HEK293 (cell line): Measurements from ENCODE around the gene RPP30.

Source experiments
- CTCF ChIA-PET: fragments of 350-600 bp; formaldehyde crosslinking; extraction: SDS; loops from one replicate; lab custom pipeline; 2021; ENCODE audit warnings: antibody characterized with exemption; lab: Yijun Ruan, JAX
- POLR2A ChIA-PET: fragments of 300-600 bp; formaldehyde crosslinking; extraction: SDS; loops from one replicate; lab custom pipeline; 2020; ENCODE audit warnings: antibody characterized with exemption, inconsistent platforms; lab: Yijun Ruan, JAX
- H3K27ac ChIP-seq: fragments of 200-500 bp; sonication (Bioruptor generic); 2 replicates; pipeline ENCODE4 v1.5.1; 2014; ENCODE audit warnings: low read depth, low read length, control low read depth, inconsistent platforms; ENCODE audit errors: extremely low read depth
- H3K36me3 ChIP-seq, 2 experiments: fragments of 200-500 bp in 1 of 2; sonication (Bioruptor generic) in 1 of 2; 1 replicate in 1 of 2; 2 replicates in 1 of 2; pipeline ENCODE4 v1.5.1; 2014 to 2017; ENCODE audit warnings: inconsistent platforms in 2 of 2, low read length in 2 of 2; ENCODE audit not compliant: control insufficient read depth in 2 of 2, insufficient read depth in 1 of 2
- H3K4me1 ChIP-seq: fragments of 200-500 bp; sonication (Bioruptor generic); 2 replicates; pipeline ENCODE4 v1.5.1; 2014; ENCODE audit warnings: mild to moderate bottlenecking, low read length, inconsistent platforms; ENCODE audit not compliant: control insufficient read depth, insufficient read depth
- H3K4me3 ChIP-seq: 2 replicates; pipeline ENCODE4 v1.5.1; 2011; ENCODE audit warnings: low read depth, mild to moderate bottlenecking, control low read depth, low read length, moderate library complexity
- H3K9me3 ChIP-seq: fragments of 200-500 bp; sonication (Bioruptor generic); 2 replicates; pipeline ENCODE4 v1.5.1; 2014; ENCODE audit warnings: low read depth, low read length, inconsistent platforms; ENCODE audit not compliant: control insufficient read depth, insufficient read depth
- BCL6B ChIP-seq: fragments of 450-650 bp; formaldehyde crosslinking; IDR thresholded peaks from 2 replicates; pipeline ENCODE4 v1.5.1; 2017; ENCODE audit warnings: missing biosample characterization, missing genetic modification characterization
- ELK4 ChIP-seq: IDR thresholded peaks from 2 replicates; pipeline ENCODE4 v1.6.1; 2011; ENCODE audit warnings: mild to moderate bottlenecking, low read depth, low read length, borderline replicate concordance
- HOXA7 ChIP-seq: sonication (generic); formaldehyde crosslinking; IDR thresholded peaks from 2 replicates; pipeline ENCODE4 v1.8.1; 2022; ENCODE audit warnings: missing genetic modification reagents, borderline replicate concordance
- REPIN1 ChIP-seq: fragments of 450-650 bp; formaldehyde crosslinking; IDR thresholded peaks from 2 replicates; pipeline ENCODE4 v1.5.1; 2017; ENCODE audit warnings: missing biosample characterization, missing genetic modification characterization, low read depth
- ZBTB10 ChIP-seq: fragments of 450-650 bp; formaldehyde crosslinking; IDR thresholded peaks from 2 replicates; pipeline ENCODE4 v1.5.1; 2016; ENCODE audit warnings: missing biosample characterization, missing genetic modification characterization
- ZFP41 ChIP-seq: fragments of 450-650 bp; formaldehyde crosslinking; IDR thresholded peaks from 2 replicates; pipeline ENCODE4 v1.5.1; 2016; ENCODE audit warnings: missing biosample characterization, missing genetic modification characterization, borderline replicate concordance
- ZNF114 ChIP-seq: fragments of 450-650 bp; formaldehyde crosslinking; IDR thresholded peaks from 2 replicates; pipeline ENCODE4 v1.5.0; 2017; ENCODE audit warnings: missing biosample characterization, missing genetic modification characterization
- ZNF155 ChIP-seq: fragments of 450-650 bp; formaldehyde crosslinking; IDR thresholded peaks from 2 replicates; pipeline ENCODE4 v1.5.1; 2016; ENCODE audit warnings: missing biosample characterization, missing genetic modification characterization
- ZNF266 ChIP-seq: fragments of 450-650 bp; formaldehyde crosslinking; IDR thresholded peaks from 2 replicates; pipeline ENCODE4 v1.5.1; 2016; ENCODE audit warnings: missing biosample characterization, missing genetic modification characterization, low read depth
- ZNF292 ChIP-seq: fragments of 450-650 bp; formaldehyde crosslinking; IDR thresholded peaks from 2 replicates; pipeline ENCODE4 v1.5.1; 2016; ENCODE audit warnings: low read depth, missing biosample characterization, missing genetic modification characterization, borderline replicate concordance
- ZNF433 ChIP-seq: fragments of 450-650 bp; formaldehyde crosslinking; IDR thresholded peaks from 2 replicates; pipeline ENCODE4 v1.5.1; 2016; ENCODE audit warnings: missing biosample characterization, missing genetic modification characterization, low read depth
- ZNF518A ChIP-seq: fragments of 450-650 bp; formaldehyde crosslinking; conservative IDR thresholded peaks from 2 replicates; pipeline ENCODE4 v1.5.1; 2016; ENCODE audit warnings: low read depth, missing biosample characterization, missing genetic modification characterization
- ZNF521 ChIP-seq: fragments of 450-650 bp; formaldehyde crosslinking; IDR thresholded peaks from 2 replicates; pipeline ENCODE4 v1.5.1; 2017; ENCODE audit warnings: missing biosample characterization, mild to moderate bottlenecking, missing genetic modification characterization
- ZNF549 ChIP-seq: fragments of 450-650 bp; IDR thresholded peaks from 2 replicates; pipeline ENCODE4 v1.5.1; 2018; ENCODE audit warnings: missing biosample characterization, missing genetic modification characterization, mild to moderate bottlenecking, inconsistent platforms, moderate library complexity
- ZNF624 ChIP-seq: fragments of 450-650 bp; formaldehyde crosslinking; IDR thresholded peaks from 2 replicates; pipeline ENCODE4 v1.5.1; 2017; ENCODE audit warnings: missing biosample characterization, missing genetic modification characterization
- ZNF701 ChIP-seq: fragments of 450-650 bp; formaldehyde crosslinking; IDR thresholded peaks from 2 replicates; pipeline ENCODE4 v1.5.1; 2016; ENCODE audit warnings: missing biosample characterization, missing genetic modification characterization

Gene RPP30

GRCh38 chr10:90834326-90834725 lies 37.4 kb upstream of the RPP30 start:
- TF ChIP-seq REPIN1 (tag by site-specific recombination), result no peak
- no peak for TF ChIP-seq BCL6B (tag by site-specific recombination)
- TF ChIP-seq ZNF521 (tag by site-specific recombination), result no peak
- no peak for TF ChIP-seq ELK4
- TF ChIP-seq ZNF549, result no peak
- no peak for TF ChIP-seq ZNF155
- no peak for TF ChIP-seq ZBTB10 (tag by site-specific recombination)
- no peak for TF ChIP-seq ZNF292
- no peak for TF ChIP-seq ZNF701 (tag by site-specific recombination)
- no peak for TF ChIP-seq ZNF266 (tag by site-specific recombination)
- no peak for TF ChIP-seq ZNF518A (tag by site-specific recombination)
- TF ChIP-seq ZNF624 (tag by site-specific recombination), result no peak
- TF ChIP-seq HOXA7 (CRISPR knock-in tag), result no peak
- no peak for TF ChIP-seq ZNF433
- TF ChIP-seq ZNF114, result no peak
- no peaks in the 10 kb centered on the region for H3K9me3 ChIP-seq
- H3K4me3 ChIP-seq, result no peak overlapping the region
- ChIA-PET POLR2A (no interaction called here), CTCF (interaction anchor here (1.6 kb wide), 1 partner anchor 46 kb away, joined by 7 read pairs; no protein-coding TSS in a partner anchor)
- H3K4me1 ChIP-seq, result no peaks in the 10 kb centered on the region
- no peak overlapping the region for H3K27ac ChIP-seq
- H3K36me3 ChIP-seq, result no peaks in the 10 kb centered on the region

GRCh38 chr10:90837486-90837885 lies 34.3 kb upstream of the RPP30 start:
- no peak for TF ChIP-seq ZFP41
- no peak for TF ChIP-seq ZNF114
- TF ChIP-seq, all 188 proteins: peak for 0
- Histone ChIP-seq H3K36me3 (no peaks in the 10 kb centered on the region), H3K4me3 (no peak overlapping the region), H3K9me3 (no peaks in the 10 kb centered on the region), H3K4me1 (no peaks in the 10 kb centered on the region), H3K27ac (no peak overlapping the region)
- ChIA-PET CTCF (interaction anchor here (0.6 to 0.7 kb wide), 2 partner anchors 19 to 118 kb away, joined by 3 read pairs; no protein-coding TSS in a partner anchor), POLR2A (no interaction called here)
